GM21515 (cell line): Measurements from ENCODE around the gene MUC20.
"Not testable (repeated sequence)": the region's sequence is repeated elsewhere in the genome, so short reads cannot be mapped to it uniquely, and the experiment has no call there.

Source experiments
- ATAC-seq: cut with Tn5 transposase; IDR thresholded peaks from one replicate; pipeline ENCODE4 v1.9.1; 2021; ENCODE audit not compliant: unreplicated experiment

The MUC20 gene

GRCh38 chr3:195710126-195710905 lies 10.5 kb upstream of the MUC20 start:
- ATAC-seq, result not testable (repeated sequence)

- ATAC-seq, result not testable (repeated sequence)
Observed at GRCh38 chr3:195711091-195711812, 9.5 kb upstream of the MUC20 start.

- ATAC-seq, result no peak
Observed at GRCh38 chr3:195711813-195712534, 8.8 kb upstream of the MUC20 start.

DNA sequence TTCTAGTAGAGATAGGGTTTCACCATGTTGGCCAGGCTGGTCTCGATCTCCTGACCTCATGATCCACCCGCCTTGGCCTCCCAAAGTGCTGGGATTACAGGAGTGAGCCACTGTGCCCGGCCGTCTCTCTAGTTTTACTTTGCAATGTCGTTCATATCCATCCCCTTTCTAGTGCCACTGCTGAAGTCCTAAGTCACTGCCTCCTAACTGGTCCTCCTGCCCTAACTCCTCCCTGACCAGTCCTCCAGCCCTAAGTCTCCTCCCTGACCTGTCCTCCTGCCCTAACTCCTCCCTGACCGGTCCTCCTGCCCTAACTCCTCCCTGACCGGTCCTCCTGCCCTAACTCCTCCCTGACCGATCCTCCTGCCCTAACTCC lies 8.3 kb upstream of the MUC20 start:
- ATAC-seq, result not testable (repeated sequence)

DNA sequence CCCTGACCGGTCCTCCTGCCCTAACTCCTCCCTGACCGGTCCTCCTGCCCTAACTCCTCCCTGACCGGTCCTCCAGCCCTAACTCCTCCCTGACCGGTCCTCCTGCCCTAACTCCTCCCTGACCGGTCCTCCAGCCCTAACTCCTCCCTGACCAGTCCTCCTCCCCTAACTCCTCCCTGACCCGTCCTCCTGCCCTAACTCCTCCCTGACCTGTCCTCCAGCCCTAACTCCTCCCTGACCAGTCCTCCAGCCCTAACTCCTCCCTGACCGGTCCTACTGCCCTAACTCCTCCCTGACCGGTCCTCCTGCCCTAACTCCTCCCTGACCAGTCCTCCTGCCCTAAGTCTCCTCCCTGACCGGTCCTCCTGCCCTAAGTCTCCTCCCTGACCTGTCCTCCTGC lies 7.6 kb upstream of the MUC20 start:
- not testable (repeated sequence) for ATAC-seq

DNA sequence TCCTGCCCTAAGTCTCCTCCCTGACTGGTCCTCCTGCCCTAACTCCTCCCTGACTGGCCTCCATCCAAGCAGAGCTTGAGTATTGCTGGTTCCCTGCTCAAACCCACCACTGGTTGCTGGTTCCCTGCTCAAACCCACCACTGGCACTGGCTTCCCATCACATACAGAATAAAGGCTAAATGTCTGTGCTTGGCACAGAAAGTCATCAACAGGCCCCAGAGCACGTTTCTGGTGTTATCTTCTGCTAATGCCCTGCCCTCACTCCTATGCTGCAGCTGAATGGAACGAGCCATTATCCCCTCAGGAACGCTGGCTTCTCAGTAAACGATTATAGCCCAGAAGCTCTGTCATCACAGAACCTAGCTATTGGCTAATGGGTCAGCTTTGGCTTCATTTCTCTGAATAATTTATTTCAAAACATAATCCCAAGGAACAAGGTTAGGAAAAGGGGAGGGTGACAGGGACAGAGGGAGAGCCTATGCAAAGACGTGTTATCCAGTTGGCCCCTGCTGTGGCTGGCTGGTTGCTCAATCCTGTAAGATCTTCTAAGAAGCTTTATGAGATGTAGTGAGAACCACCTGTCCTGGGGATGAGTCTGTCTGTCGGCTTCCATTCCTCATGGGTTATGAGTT lies 6.3 kb upstream of the MUC20 start:
- no peak for ATAC-seq

DNA sequence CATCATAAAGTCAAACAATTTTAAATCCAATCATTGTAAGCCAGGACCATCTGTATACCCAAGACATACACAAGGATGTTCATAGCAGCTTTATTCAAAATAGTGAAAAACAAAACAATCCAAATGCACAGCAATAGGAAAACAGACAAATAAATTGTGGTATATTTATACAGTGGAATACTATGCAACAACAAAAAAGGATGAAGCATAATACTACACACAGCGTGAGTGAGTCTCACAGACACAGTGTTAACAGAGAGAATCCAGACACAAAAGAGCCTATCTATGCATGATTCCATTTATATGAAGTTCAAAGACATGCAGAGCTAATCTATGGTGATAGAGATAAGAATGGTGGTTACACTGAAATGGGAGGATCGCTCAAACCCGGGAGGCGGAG lies 5.6 kb upstream of the MUC20 start:
- ATAC-seq, result no peak

DNA sequence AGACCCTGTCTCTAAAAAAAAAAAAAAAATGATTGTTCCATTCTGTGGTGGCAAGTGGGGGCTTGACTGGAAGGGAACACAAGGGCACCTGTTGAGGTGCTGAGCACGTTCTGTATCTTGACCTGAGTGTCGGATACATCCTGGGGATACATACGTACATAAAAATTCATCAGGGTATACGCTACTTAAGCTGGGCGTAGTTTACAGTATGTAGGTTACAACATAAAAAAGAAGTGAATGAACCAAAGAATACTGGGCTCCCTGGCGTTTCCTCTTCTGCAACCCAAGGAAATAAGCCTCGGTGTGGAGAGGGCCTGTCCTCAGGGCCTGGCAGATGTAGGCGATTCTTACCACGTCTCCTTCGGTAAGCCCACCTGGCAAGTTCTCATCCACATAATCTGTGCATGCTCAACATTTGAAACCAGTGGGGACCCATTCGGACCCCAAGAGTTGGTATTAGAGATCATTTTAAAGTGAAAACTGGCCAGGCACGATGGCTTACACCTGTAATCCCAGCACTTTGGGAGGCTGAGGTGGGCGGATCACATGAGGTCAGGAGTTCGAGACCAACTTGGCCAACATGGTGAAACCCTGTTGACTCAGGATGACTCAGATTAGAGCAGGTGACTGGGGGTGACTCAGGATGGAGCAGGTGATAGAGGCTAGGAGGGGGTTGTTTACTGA lies 5.1 kb upstream of the MUC20 start:
- no peak for ATAC-seq

DNA sequence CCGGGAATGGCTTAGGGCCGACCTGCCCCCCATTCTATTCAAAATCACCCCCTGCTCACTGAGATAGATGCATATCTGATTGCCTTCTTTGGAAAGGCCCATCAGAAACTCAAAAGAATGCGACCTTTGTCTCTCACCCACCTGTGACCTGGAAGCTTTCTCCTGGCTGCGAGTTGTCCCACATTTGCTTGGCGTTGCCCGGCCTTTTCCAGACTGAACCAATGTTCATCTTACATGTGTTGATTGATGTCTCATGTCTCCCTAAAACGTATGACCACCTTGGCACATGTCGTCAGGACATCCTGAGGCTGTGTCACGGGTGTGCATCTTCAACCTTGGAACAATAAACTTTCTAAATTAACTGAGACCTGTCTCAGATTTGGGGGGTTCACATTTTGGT lies 3.4 kb upstream of the MUC20 start:
- ATAC-seq, result no peak

GRCh38 chr3:195717852-195718476 lies 2.8 kb upstream of the MUC20 start:
- no peak for ATAC-seq

- ATAC-seq, result no peak
Observed at GRCh38 chr3:195718477-195718984, 2.2 kb upstream of the MUC20 start.

DNA sequence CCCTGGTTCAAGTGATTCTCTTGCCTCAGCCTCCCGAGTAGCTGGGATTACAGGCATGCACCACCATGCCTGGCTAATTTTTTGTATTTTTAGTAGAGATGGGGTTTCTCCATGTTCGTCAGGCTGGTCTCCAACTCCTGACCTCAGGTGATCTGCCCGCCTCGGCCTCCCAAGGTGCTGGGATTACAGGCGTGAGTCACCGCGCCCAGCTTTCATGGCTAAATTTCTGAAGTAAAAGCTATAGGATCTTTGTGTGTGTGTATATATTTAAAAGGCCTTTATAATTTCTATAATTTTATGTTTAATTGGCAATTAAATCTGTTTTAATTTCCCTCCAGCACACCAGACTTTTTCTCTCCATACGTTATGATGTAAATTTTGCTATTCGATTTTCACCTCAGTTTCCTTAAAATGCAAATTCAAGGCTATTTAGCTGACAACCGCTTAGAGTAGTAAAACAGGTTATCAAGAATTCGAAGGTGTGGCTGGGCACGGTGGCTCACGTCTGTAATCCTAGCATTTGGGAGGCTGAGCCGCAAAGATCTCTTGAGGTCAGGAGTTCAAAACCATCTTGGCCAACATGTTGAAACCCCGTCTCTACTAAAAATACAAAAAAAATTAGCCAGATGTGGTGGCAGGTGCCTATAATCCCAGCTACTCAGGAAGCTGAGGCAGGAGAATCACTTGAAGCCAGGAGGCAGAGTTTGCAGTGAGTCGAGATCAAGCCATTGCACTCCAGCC lies 1.1 kb upstream of the MUC20 start:
- ATAC-seq, result not testable (repeated sequence)

DNA sequence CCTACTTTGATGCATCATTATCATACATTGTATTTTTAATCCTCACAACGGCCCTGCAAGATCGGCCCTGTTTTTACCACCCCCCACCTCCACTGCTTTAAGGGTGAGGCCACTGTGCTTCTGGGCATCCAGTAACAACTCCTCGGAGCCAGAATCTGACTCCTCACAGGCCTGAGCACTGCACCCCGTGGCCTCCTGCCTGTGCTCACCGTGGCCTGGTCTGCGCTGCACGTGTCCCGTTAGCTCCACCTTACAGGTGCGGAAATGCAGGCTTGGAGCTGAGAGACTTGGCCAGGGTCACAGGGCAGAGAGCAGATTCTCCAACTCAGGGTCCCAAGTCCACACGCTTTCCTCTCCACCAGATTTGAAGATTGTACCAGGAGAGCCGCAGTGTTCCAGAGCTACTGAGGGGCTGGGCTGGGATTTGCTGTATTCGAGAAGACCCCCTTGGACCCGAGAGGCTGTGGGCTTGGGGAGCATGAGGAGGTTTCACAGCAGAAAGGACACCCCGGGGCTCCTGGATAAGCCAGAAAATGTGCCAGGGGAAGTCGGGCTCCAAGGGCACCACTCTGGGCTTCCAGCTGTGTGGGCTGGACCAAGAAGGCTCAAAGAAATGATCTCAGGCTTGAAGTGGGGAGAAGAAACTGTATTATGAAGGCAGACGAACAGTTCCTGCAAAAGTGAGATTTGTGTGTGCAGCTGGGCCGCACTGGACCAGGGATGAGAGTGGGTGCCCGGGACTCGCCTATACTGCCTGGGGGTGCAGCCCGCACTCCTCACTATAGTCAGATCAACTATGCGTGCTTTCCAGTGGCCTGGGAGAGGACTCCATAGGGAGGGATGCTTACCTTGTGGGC lies 1.6 kb downstream of the MUC20 start:
- not testable (repeated sequence) for ATAC-seq

GRCh38 chr3:195722996-195723345 lies 2.2 kb downstream of the MUC20 start:
- ATAC-seq, result not testable (repeated sequence)

DNA sequence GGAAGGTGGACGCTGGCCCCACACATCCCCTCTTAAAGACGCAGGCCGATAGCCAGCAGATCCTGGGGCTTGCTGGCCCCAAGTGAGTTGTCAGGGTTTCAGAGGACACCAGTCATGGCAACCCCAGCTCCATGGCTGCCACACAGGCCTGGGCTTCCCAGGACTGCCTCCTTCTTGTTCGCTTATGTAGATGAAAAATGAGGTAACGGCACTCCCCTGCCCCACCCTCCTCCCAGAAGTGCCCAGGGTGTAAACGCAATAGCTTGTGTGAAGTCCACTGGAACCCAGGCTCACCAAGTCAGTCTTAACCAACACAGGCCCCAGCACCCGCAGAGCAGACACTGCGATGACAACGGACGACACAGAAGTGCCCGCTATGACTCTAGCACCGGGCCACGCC lies 3.6 kb downstream of the MUC20 start:
- ATAC-seq, result not testable (repeated sequence)

GRCh38 chr3:195725916-195726740 lies 5.3 kb downstream of the MUC20 start:
- not testable (repeated sequence) for ATAC-seq

DNA sequence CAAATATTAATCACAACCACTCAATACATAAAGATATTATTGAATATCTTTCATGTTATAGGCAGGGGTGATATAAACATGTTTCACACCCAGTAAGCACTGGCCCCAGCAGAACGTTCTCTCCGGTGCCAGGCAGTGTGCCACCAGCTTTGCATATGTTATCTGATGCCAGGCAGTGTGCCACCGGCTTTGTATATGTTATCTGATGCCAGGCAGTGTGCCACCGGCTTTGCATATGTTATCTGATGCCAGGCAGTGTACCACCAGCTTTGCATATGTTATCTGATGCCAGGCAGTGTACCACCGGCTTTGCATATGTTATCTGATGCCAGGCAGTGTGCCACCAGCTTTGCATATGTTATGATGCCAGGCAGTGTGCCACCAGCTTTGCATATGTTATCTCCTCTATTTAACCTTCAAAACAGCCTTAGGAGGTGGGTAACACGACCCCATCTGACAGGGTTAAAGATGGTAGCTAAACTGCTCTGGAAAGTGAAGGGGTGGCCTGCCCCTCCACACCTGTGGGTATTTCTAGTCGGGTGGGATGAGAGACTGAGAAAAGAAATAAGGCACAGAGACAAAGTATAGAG lies 6.9 kb downstream of the MUC20 start:
- ATAC-seq, result no peak
